PC-3 (cell line): ENCODE measurements around the gene MAGI1. TPM values are rescaled to one million over a fixed set of nuclear protein-coding genes. Genes with fewer than 3 reads are reported as not detected.

ENCODE experiments used
- ATAC-seq: fragments of 200-7000 bp; cut with Tn5 transposase; 2 replicates; pipeline ENCODE4 v1.9.1; 2020; ENCODE audit warnings: mild to moderate bottlenecking, moderate library complexity
- BruUV-seq: library from RNA; stranded (reverse); fragments of 400-500 nt; replicated peaks from 2 replicates; lab custom pipeline; 2021; lab: Mats Ljungman, UMichigan
- CTCF ChIA-PET: fragments of 300-600 bp; sonication (Branson Sonifier 250); formaldehyde crosslinking; loops from one replicate; lab custom pipeline; 2022; ENCODE audit warnings: antibody characterized with exemption; lab: Charles Lee
- POLR2A ChIA-PET: fragments of 300-600 bp; sonication (Branson Sonifier 250); formaldehyde crosslinking; loops from one replicate; lab custom pipeline; 2022; ENCODE audit warnings: antibody characterized with exemption; ENCODE audit not compliant: unreplicated experiment; lab: Charles Lee
- DNase-seq: peaks from one replicate; pipeline ENCODE4 v3.0.0-alpha.2; 2015
- H2AFZ ChIP-seq: fragments of 300-600 bp; sonication (generic); 2 replicates; pipeline ENCODE4 v1.6.0; 2016; ENCODE audit warnings: antibody characterized with exemption, low read length
- H3F3A ChIP-seq: fragments of 300-600 bp; sonication (generic); one replicate; pipeline ENCODE4 v1.6.0; 2017; ENCODE audit warnings: antibody characterized with exemption, low read length, control low read depth, mild to moderate bottlenecking; ENCODE audit not compliant: unreplicated experiment
- H3K27ac ChIP-seq: fragments of 300-600 bp; sonication (generic); 2 replicates; pipeline ENCODE4 v1.5.1; 2016; ENCODE audit warnings: mild to moderate bottlenecking, low read length
- H3K27me3 ChIP-seq: fragments of 300-600 bp; sonication (generic); 2 replicates; pipeline ENCODE4 v1.6.1; 2016; ENCODE audit warnings: low read length, mixed read lengths
- H3K36me3 ChIP-seq: fragments of 300-600 bp; sonication (generic); 2 replicates; pipeline ENCODE4 v1.6.1; 2016; ENCODE audit warnings: low read depth, mixed run types, low read length, mixed read lengths
- H3K4me1 ChIP-seq: fragments of 300-600 bp; sonication (generic); 2 replicates; pipeline ENCODE4 v1.5.1; 2016; ENCODE audit warnings: low read length; ENCODE audit not compliant: insufficient read depth
- H3K4me2 ChIP-seq: fragments of 300-600 bp; sonication (generic); 2 replicates; pipeline ENCODE4 v1.6.0; 2016; ENCODE audit warnings: low read length
- H3K4me3 ChIP-seq: fragments of 300-600 bp; sonication (generic); 2 replicates; pipeline ENCODE4 v1.5.1; 2016; ENCODE audit warnings: mild to moderate bottlenecking, low read length, mixed read lengths
- H3K79me2 ChIP-seq: fragments of 300-600 bp; sonication (generic); 2 replicates; pipeline ENCODE4 v1.6.1; 2017; ENCODE audit warnings: low read length, mixed read lengths
- H3K9ac ChIP-seq: fragments of 300-600 bp; sonication (generic); 2 replicates; pipeline ENCODE4 v1.6.0; 2016; ENCODE audit warnings: mild to moderate bottlenecking, low read length
- H3K9me2 ChIP-seq: fragments of 300-600 bp; sonication (generic); replicated peaks from 2 replicates; pipeline ENCODE4 v1.6.1; 2016; ENCODE audit warnings: mixed run types, low read length, mixed read lengths
- H3K9me3 ChIP-seq: fragments of 300-600 bp; sonication (generic); 2 replicates; pipeline ENCODE4 v1.6.1; 2016; ENCODE audit warnings: low read length, mixed read lengths
- H4K20me1 ChIP-seq: fragments of 300-600 bp; sonication (generic); 2 replicates; pipeline ENCODE4 v1.6.1; 2016; ENCODE audit warnings: low read length, mixed read lengths
- CTCF ChIP-seq: fragments of 300-600 bp; sonication (generic); conservative IDR thresholded peaks from 2 replicates; pipeline ENCODE4 v1.5.1; 2017; ENCODE audit warnings: antibody characterized with exemption, low read depth, mild to moderate bottlenecking, low read length
- EZH2 ChIP-seq: fragments of 300-600 bp; sonication (generic); IDR thresholded peaks from one replicate; pipeline ENCODE4 v1.6.1; 2017; ENCODE audit warnings: antibody characterized with exemption, mild to moderate bottlenecking, low read length; ENCODE audit not compliant: unreplicated experiment
- EZH2phosphoT487 ChIP-seq: fragments of 300-600 bp; sonication (generic); IDR thresholded peaks from 2 replicates; pipeline ENCODE4 v1.6.1; 2018; ENCODE audit warnings: mild to moderate bottlenecking, antibody characterized with exemption, low read length, borderline replicate concordance
- intact Hi-C: fragments of 100-400 bp; cut with micrococcal nuclease; formaldehyde crosslinking; loops from 2 replicates; pipeline ENCODE4 v1.9.0; 2023
- total RNA-seq: library from RNA; depleted of rRNA; stranded (reverse); fragments of >200 nt; gene quantifications from 2 replicates; pipeline ENCODE4 v1.2.3, GENCODE V29; 2014

Gene MAGI1
- total RNA-seq, 1 experiment from 2014 or later, result 8.9 TPM

GRCh38 chr3:65379223-65379622, 659.5 kb downstream of the MAGI1 start:
- ATAC-seq, result no peak
- no peak overlapping the region for H3K4me3 ChIP-seq
- TF ChIP-seq EZH2phosphoT487 (no peak), CTCF (no peak), EZH2 (no peak)
- no peaks in the 10 kb centered on the region for H3K9me2 ChIP-seq
- ChIA-PET POLR2A (no interaction called here), CTCF (no interaction called here)
- no peaks in the 10 kb centered on the region for H3K36me3 ChIP-seq
- H3K27ac ChIP-seq, result no peak overlapping the region
- H3K79me2 ChIP-seq, result no peaks in the 10 kb centered on the region
- no peaks in the 10 kb centered on the region for H3K27me3 ChIP-seq
- H3K4me2 ChIP-seq, result no peak overlapping the region
- H3K9ac ChIP-seq, result no peak overlapping the region
- intact Hi-C loops, result no loop called here
- no peak overlapping the region for H2AFZ ChIP-seq
- no TSS peak for BruUV-seq
- H3K9me3 ChIP-seq, result no peaks in the 10 kb centered on the region
- no peak for DNase-seq
- H4K20me1 ChIP-seq, result no peaks in the 10 kb centered on the region
- H3F3A ChIP-seq, result no peaks in the 10 kb centered on the region
- H3K4me1 ChIP-seq, result no peaks in the 10 kb centered on the region

- ATAC-seq, result no peak
- H3K4me2 ChIP-seq, result no peak overlapping the region
- ChIA-PET CTCF (no interaction called here), POLR2A (no interaction called here)
- H3K4me1 ChIP-seq, result no peaks in the 10 kb centered on the region
- TF ChIP-seq EZH2 (no peak), CTCF (no peak), EZH2phosphoT487 (no peak)
- no peak overlapping the region for H3K27ac ChIP-seq
- no peaks in the 10 kb centered on the region for H3K79me2 ChIP-seq
- DNase-seq, result no peak
- H3K9me3 ChIP-seq, result no peaks in the 10 kb centered on the region
- BruUV-seq, result no TSS peak
- H3K9ac ChIP-seq, result no peak overlapping the region
- no peak overlapping the region for H3K4me3 ChIP-seq
- no peaks in the 10 kb centered on the region for H3K9me2 ChIP-seq
- no peaks in the 10 kb centered on the region for H3F3A ChIP-seq
- no peaks in the 10 kb centered on the region for H4K20me1 ChIP-seq
- intact Hi-C loops, result no loop called here
- no peak overlapping the region for H2AFZ ChIP-seq
- H3K36me3 ChIP-seq, result no peaks in the 10 kb centered on the region
- H3K27me3 ChIP-seq, result no peaks in the 10 kb centered on the region
These were observed 661.1 kb downstream of the MAGI1 start for GRCh38 chr3:65377637-65378036.

GRCh38 chr3:65376426-65376825, 662.3 kb downstream of the MAGI1 start:
- DNase-seq (no peak), ATAC-seq (no peak)
- H3K9ac ChIP-seq, result no peak overlapping the region
- H3K9me2 ChIP-seq, result no peaks in the 10 kb centered on the region
- no peak overlapping the region for H2AFZ ChIP-seq
- POLR2A ChIA-PET, result no interaction called here
- peaks cover 2% of the 10 kb centered on the region; the same call in 1 of the 2 replicates for H3K4me1 ChIP-seq
- no peak overlapping the region for H3K27ac ChIP-seq
- no peaks in the 10 kb centered on the region for H3K36me3 ChIP-seq
- BruUV-seq, result no TSS peak
- H3K4me3 ChIP-seq, result no peak overlapping the region
- H3K79me2 ChIP-seq, result no peaks in the 10 kb centered on the region
- H4K20me1 ChIP-seq, result no peaks in the 10 kb centered on the region
- H3F3A ChIP-seq, result no peaks in the 10 kb centered on the region
- intact Hi-C loops, result no loop called here
- CTCF ChIA-PET, result no interaction called here
- no peaks in the 10 kb centered on the region for H3K9me3 ChIP-seq
- TF ChIP-seq EZH2phosphoT487 (no peak), CTCF (no peak), EZH2 (no peak)
- no peak overlapping the region for H3K4me2 ChIP-seq
- no peaks in the 10 kb centered on the region for H3K27me3 ChIP-seq
